ENCODE results near the gene OR2K2.
"Not testable (repeated sequence)": the region's sequence is repeated elsewhere in the genome, so short reads cannot be mapped to it uniquely, and the experiment has no call there.

Gene OR2K2

DNA sequence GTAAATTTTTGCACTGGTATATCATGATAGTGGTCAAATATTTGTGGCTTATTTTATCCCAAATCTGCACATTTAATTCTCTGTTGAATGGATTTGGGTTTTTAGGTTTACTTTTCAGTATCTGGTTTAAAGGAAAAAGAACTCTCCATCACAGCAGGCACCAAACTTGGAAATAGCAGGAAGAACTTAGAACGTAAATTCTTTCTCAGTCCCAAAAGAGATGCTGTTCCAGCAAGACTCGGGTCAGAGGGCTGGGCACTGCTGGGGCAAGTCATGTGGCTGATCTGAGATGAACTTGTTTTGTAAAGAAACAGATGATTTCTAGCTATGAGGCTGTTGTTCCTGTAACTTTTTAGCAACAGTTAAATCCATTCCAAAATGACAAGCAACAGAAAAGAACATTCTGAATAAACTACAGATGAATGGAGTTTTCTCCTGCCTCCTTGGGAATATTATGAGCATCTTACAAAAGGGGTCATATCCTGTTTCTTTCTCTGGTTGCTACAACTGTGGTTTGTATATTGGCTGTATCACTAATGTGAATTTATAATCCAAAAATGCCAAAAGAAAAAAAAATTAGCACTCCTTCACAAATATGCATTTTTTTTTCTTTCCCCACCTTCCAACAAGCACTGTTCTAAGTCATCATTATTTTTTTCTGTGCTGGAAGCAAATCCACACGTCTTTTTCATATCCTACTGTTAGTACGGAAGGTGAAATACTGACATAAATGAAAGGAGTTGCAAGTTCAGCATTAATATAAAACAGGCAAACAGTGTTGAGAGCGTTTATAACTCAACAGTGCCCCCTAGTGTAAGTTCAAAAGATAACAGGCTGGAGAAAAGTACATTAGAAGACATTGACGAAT, 31.1 kb downstream of the OR2K2 start:
- DNase-seq (ENCODE audit: low read depth in 1 of 2, low spot score in 1 of 2) = peak in 1 of 2 donors; percentile 3

GRCh38 chr9:111298111-111298510, 31.9 kb downstream of the OR2K2 start:
- no peak for DNase-seq (ENCODE audit: low read depth in 1 of 2, low spot score in 1 of 2)

GRCh38 chr9:111297066-111297824, 32.8 kb downstream of the OR2K2 start:
- DNase-seq (ENCODE audit: low read depth in 1 of 2, low spot score in 1 of 2) = no peak

GRCh38 chr9:111294691-111295451, 35.2 kb downstream of the OR2K2 start:
- DNase-seq (ENCODE audit: low read depth in 1 of 2, low spot score in 1 of 2) = no peak

- DNase-seq (ENCODE audit: low read depth in 1 of 2, low spot score in 1 of 2) = no peak
These were observed 42.9 kb downstream of the OR2K2 start for GRCh38 chr9:111287127-111287526.

GRCh38 chr9:111284703-111285102, 45.3 kb downstream of the OR2K2 start:
- no peak for DNase-seq (ENCODE audit: low read depth in 1 of 2, low spot score in 1 of 2)

DNA sequence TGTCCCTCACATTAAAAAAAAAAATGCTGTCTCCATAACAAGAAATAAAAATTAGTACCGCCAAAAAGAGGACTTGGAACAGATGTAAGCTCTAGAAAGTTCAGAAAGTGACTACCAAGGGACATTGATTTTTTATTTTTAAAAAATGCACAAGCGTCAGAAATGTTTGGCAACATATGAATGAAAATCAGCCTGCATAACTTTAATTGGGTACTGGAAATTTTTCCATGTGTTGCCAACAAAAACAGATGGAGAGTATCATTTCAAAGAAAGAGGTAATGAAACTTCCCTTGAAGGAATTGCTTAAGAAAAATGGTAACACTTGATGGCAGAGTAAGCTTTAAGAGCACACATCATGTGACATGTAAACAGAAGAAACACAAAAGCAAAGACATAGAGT, 47.2 kb downstream of the OR2K2 start:
- DNase-seq (ENCODE audit: low read depth in 1 of 2, low spot score in 1 of 2) = no peak

- not testable (repeated sequence) for DNase-seq (ENCODE audit: low read depth in 1 of 2, low spot score in 1 of 2)
These were observed 49.2 kb downstream of the OR2K2 start for GRCh38 chr9:111280795-111281194.
